Endothelial cell of umbilical vein (primary cell): ENCODE data around the gene CHST12. TPM values are rescaled to one million over a fixed set of nuclear protein-coding genes. Genes with fewer than 3 reads are reported as not detected.

Experiments
- BruUV-seq: library from RNA; stranded (reverse); fragments of 400-500 nt; replicated peaks from 2 replicates; lab custom pipeline; 2021; lab: Mats Ljungman, UMichigan
- CTCF ChIA-PET: fragments of 300-600, 350-600 bp; sonication (Branson Sonifier 250); formaldehyde crosslinking; loops from one replicate; lab custom pipeline; 2021; ENCODE audit warnings: antibody characterized with exemption, inconsistent platforms; lab: Charles Lee
- POLR2A ChIA-PET: fragments of 300-600, 350-600 bp; sonication (Branson Sonifier 250); formaldehyde crosslinking; loops from one replicate; lab custom pipeline; 2021; ENCODE audit warnings: antibody characterized with exemption, inconsistent platforms; lab: Charles Lee
- DNase-seq: peaks from one replicate; pipeline ENCODE4 v3.0.0-alpha.2; 2011; ENCODE audit warnings: low read depth, low spot score
- FAIRE-seq: peaks from 2 replicates; lab custom pipeline; 2011; peaks lifted over from hg19 to GRCh38; lab: Jason Lieb, UNC
- H2AFZ ChIP-seq: 2 replicates; pipeline ENCODE4 v1.6.0; 2012; ENCODE audit warnings: low read depth, low read length, control low read depth, inconsistent platforms
- H3K27ac ChIP-seq: 2 replicates; pipeline ENCODE4 v1.5.1; 2011; ENCODE audit warnings: low read depth, mild to moderate bottlenecking, control low read depth, low read length, moderate library complexity; ENCODE audit not compliant: insufficient read depth
- H3K27me3 ChIP-seq, 2 experiments: 2 replicates each; pipeline versions ENCODE4 v1.6.0 to v1.6.1; 2011; ENCODE audit warnings: low read length in 2 of 2, mixed read lengths in 1 of 2; ENCODE audit not compliant: control insufficient read depth in 2 of 2, insufficient read depth in 2 of 2
- H3K36me3 ChIP-seq, 2 experiments: 2 replicates in 1 of 2; 3 replicates in 1 of 2; pipeline ENCODE4 v1.5.1; 2011; ENCODE audit warnings: low read length in 2 of 2, mild to moderate bottlenecking in 1 of 2, moderate library complexity in 1 of 2; ENCODE audit not compliant: control insufficient read depth in 2 of 2, insufficient read depth in 2 of 2; ENCODE audit errors: extremely low read depth in 1 of 2
- H3K4me1 ChIP-seq: 3 replicates; pipeline ENCODE4 v1.5.1; 2011; ENCODE audit warnings: mild to moderate bottlenecking, low read length; ENCODE audit not compliant: control insufficient read depth, insufficient read depth; ENCODE audit errors: extremely low read depth
- H3K4me2 ChIP-seq: 2 replicates; pipeline ENCODE4 v1.6.1; 2011; ENCODE audit warnings: low read length, control low read depth, mixed read lengths; ENCODE audit not compliant: insufficient read depth
- H3K4me3 ChIP-seq, 3 experiments: fragments of 200-600 bp in 1 of 3; sonication (generic), shearing (Covaris generic) in 1 of 3; replicated peaks in 1 of 3; 2 replicates each; pipeline ENCODE4 v1.5.1; 2011 to 2016; ENCODE audit warnings: control low read depth in 3 of 3, low read length in 3 of 3, mild to moderate bottlenecking in 2 of 3, inconsistent platforms in 1 of 3, low read depth in 1 of 3, moderate library complexity in 1 of 3; ENCODE audit not compliant: insufficient read depth in 1 of 3
- H3K79me2 ChIP-seq: 2 replicates; pipeline ENCODE4 v1.6.0; 2012; ENCODE audit warnings: low read length, inconsistent platforms; ENCODE audit not compliant: control insufficient read depth, insufficient read depth
- H3K9ac ChIP-seq: replicated peaks from 2 replicates; pipeline ENCODE3; 2011; ENCODE audit warnings: low read length, control low read depth; ENCODE audit not compliant: insufficient read depth; ENCODE audit errors: extremely low read depth
- H3K9me1 ChIP-seq: replicated peaks from 3 replicates; pipeline ENCODE4 v1.6.0; 2011; ENCODE audit warnings: mild to moderate bottlenecking, low read length; ENCODE audit not compliant: control insufficient read depth, insufficient read depth; ENCODE audit errors: extremely low read depth
- H3K9me3 ChIP-seq: replicated peaks from 2 replicates; pipeline ENCODE4 v1.5.1; 2012; ENCODE audit warnings: low read length, inconsistent platforms; ENCODE audit not compliant: control insufficient read depth, insufficient read depth
- H4K20me1 ChIP-seq: replicated peaks from 2 replicates; pipeline ENCODE3; 2011; ENCODE audit warnings: mild to moderate bottlenecking, low read length; ENCODE audit not compliant: control insufficient read depth, insufficient read depth; ENCODE audit errors: extremely low read depth
- FOS ChIP-seq: IDR thresholded peaks from 2 replicates; pipeline ENCODE4 v1.6.1; 2011; ENCODE audit warnings: mild to moderate bottlenecking, low read length, moderate library complexity, borderline replicate concordance; ENCODE audit not compliant: insufficient read depth
- GATA2 ChIP-seq: IDR thresholded peaks from 2 replicates; pipeline ENCODE4 v1.7.0; 2011; ENCODE audit warnings: low read depth, mild to moderate bottlenecking, moderate library complexity, mixed read lengths, low read length; ENCODE audit not compliant: insufficient read length, insufficient read depth
- MAX ChIP-seq: IDR thresholded peaks from 2 replicates; pipeline ENCODE4 v1.6.1; 2011; ENCODE audit not compliant: insufficient read depth, insufficient read length
- MYC ChIP-seq: IDR thresholded peaks from one replicate; pipeline ENCODE4 v1.6.1; 2011; ENCODE audit warnings: mild to moderate bottlenecking, low read depth, low read length
- dilution Hi-C: fragments of 300-500 bp; cut with MboI; formaldehyde crosslinking; loops from one replicate; pipeline ENCODE4 v1.15.0; 2019; ENCODE audit warnings: low sequenced_read_pairs; ENCODE audit not compliant: extremely low pct_ligation_motif_present
- intact Hi-C: fragments of 100-400 bp; cut with micrococcal nuclease; formaldehyde crosslinking; loops from one replicate; pipeline ENCODE4 v1.10.0; 2022
- polyA plus RNA-seq, 4 experiments: library from polyadenylated mRNA; depleted of rRNA in 3 of 4; stranded (reverse) in 3 of 4; unstranded in 1 of 4; fragments of >200 nt; gene quantifications; 2 replicates each; pipeline versions ENCODE4 v1.2.1 to v1.2.3, GENCODE V29; 2011 to 2012; ENCODE audit warnings: missing spikeins in 1 of 4
- total RNA-seq: library from RNA; stranded (reverse); gene quantifications from 2 replicates; pipeline ENCODE4 v1.2.3, GENCODE V29; 2021
- TF ChIP-seq, protein P1 (sequence below), 2 donors: IDR thresholded peaks; 1 replicate in 1 of 2; 2 replicates in 1 of 2; pipeline ENCODE4 v1.5.1; 2011; ENCODE audit warnings: low read length in 2 of 2, mild to moderate bottlenecking in 2 of 2, moderate library complexity in 2 of 2, control low read depth in 1 of 2, inconsistent platforms in 1 of 2, low read depth in 1 of 2; ENCODE audit not compliant: insufficient read depth in 1 of 2; ENCODE audit errors: extremely low read depth in 1 of 2

CHST12 gene
- total and polyA plus RNA-seq, 2 donors (not counting 3 experiments of a cell fraction or from before 2014, with no cell fraction given), result 30.2 to 52.6 TPM

GRCh38 chr7:2438186-2438585 is 34.8 kb downstream of the CHST12 start:
- no peaks in the 10 kb centered on the region for H3K79me2 ChIP-seq
- TF ChIP-seq MAX, result no peak
- TF ChIP-seq MYC, result no peak
- TF ChIP-seq, protein P1, sequence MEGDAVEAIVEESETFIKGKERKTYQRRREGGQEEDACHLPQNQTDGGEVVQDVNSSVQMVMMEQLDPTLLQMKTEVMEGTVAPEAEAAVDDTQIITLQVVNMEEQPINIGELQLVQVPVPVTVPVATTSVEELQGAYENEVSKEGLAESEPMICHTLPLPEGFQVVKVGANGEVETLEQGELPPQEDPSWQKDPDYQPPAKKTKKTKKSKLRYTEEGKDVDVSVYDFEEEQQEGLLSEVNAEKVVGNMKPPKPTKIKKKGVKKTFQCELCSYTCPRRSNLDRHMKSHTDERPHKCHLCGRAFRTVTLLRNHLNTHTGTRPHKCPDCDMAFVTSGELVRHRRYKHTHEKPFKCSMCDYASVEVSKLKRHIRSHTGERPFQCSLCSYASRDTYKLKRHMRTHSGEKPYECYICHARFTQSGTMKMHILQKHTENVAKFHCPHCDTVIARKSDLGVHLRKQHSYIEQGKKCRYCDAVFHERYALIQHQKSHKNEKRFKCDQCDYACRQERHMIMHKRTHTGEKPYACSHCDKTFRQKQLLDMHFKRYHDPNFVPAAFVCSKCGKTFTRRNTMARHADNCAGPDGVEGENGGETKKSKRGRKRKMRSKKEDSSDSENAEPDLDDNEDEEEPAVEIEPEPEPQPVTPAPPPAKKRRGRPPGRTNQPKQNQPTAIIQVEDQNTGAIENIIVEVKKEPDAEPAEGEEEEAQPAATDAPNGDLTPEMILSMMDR (IDR thresholded peaks at IDR 0.05; ENCODE audit: extremely low read depth in 1 of 2, insufficient read depth in 1 of 2, low read depth in 1 of 2, low read length in 2 of 2), result no peak
- TF ChIP-seq FOS, result no peak
- no peak for TF ChIP-seq GATA2
- H3K4me3 ChIP-seq, result no peak overlapping the region
- ChIA-PET CTCF (interaction anchor here (0.8 kb wide), 1 partner anchor 13 kb away, joined by 3 read pairs; no protein-coding TSS in a partner anchor), POLR2A (no interaction called here)
- peaks cover 0 to 4% of the 10 kb centered on the region in 2 experiments for H3K36me3 ChIP-seq
- no peak overlapping the region for H2AFZ ChIP-seq
- no peaks in the 10 kb centered on the region for H3K9me1 ChIP-seq
- H3K4me1 ChIP-seq, result no peaks in the 10 kb centered on the region
- H3K4me2 ChIP-seq, result no peak overlapping the region
- H4K20me1 ChIP-seq, result no peaks in the 10 kb centered on the region
- FAIRE-seq (no peak), DNase-seq (no peak)
- no peaks in the 10 kb centered on the region for H3K27me3 ChIP-seq
- intact Hi-C loops (loop anchor here (10.0 kb wide), 1 partner anchor 863 kb away; the partner anchor contains the start of gene PSMG3), dilution Hi-C loops (no loop called here)
- no peaks in the 10 kb centered on the region for H3K9me3 ChIP-seq
- no peak overlapping the region for H3K27ac ChIP-seq
- no peak overlapping the region for H3K9ac ChIP-seq
- BruUV-seq, result no TSS peak
